GM19043 (cell line): ENCODE data around the gene DNLZ.

ENCODE experiments used
- ATAC-seq: cut with Tn5 transposase; IDR thresholded peaks from one replicate; pipeline ENCODE4 v1.9.1; 2021; ENCODE audit warnings: low read depth; ENCODE audit not compliant: unreplicated experiment

Gene DNLZ

DNA sequence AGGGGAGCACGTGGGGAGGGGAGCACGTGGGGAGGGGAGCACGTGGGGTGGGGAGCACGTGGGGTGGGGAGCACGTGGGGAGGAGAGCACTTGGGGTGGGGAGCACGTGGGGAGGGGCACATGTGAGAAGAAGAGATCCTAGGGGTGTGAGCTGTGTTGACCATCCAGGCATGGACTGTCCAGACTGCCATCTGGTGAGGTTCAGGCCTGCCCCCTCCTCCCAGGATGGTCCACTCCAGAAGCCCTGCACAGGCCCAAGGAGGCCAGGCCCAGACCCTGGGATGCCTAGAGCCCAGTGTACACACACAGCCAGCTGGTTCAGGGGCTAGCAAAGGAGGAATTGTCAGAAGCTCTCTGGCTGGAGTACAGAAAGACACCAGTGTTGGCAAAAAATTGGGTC, 34.1 kb upstream of the DNLZ start:
- no peak for ATAC-seq

DNA sequence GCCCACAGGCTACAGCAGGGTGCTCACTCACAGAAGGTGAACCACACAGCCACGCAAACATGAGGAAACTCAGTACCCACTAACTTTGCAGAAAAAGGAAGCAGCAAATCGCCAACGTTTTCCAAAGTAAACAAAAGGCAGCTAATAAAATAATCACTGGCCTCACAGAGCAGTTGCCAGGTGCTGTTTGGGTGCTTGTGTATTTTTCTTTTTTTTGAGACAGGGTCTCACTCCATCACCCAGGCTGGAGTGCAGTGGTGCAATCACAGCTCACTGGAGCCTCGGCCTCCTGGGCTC, 32.6 kb upstream of the DNLZ start:
- no peak for ATAC-seq

DNA sequence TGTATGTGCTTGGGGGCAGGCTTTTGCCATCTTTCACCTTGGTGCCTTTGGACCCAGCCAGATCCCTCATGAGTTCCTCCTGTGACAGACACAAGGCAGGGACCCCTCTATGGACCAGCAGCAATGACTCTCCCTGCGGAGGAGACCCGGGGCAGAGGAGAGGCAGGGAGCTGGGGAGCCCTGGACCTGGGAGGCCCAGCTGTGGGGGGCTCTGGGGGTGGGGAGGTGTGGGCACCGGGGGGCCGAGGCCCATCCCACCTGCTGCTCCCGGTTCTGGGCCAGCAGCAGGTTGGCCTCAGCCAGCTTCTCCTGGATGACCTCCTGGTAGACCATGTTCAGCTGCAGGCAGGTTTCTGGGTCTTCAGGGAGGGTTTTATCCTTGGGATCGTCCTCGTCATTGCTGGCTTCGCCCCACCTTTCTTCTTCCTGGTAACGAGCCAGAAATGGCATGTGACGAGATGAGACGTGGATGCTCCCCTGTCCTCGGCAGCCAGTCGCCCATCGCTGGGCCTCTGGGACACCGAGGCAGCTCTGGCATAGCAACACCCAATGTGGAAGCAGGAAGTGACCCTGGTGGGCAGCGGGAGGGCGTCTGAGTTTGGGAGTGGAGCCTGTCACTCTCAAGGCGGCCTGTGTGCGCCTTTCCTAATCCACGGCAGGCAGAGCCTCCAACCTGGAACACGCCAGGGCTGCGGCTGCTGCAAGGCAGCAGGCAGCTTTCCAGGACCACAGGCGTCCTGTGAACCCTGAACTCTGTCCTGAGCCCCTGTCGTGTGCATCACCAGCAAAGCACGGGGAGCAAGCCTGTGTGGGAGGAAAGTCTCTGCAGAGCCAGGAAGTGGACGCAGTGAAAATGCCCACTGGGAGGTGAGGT, 32.0 kb upstream of the DNLZ start:
- ATAC-seq = no peak

DNA sequence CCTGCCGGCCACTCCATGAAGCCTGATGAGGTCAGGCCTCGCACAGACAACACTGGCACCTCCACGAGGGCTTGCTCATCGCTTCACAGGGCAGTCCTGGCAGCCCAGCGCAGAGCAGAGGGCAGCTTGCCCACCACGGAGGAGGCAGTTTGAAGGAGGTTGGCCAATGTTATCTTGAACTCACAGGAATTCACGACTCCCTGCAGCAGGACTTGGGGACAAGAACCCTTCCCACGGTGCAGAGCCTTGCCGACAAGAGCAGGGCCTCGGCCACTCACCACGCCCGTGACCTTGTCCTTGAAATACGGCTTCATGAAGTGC, 31.4 kb upstream of the DNLZ start:
- no peak for ATAC-seq

DNA sequence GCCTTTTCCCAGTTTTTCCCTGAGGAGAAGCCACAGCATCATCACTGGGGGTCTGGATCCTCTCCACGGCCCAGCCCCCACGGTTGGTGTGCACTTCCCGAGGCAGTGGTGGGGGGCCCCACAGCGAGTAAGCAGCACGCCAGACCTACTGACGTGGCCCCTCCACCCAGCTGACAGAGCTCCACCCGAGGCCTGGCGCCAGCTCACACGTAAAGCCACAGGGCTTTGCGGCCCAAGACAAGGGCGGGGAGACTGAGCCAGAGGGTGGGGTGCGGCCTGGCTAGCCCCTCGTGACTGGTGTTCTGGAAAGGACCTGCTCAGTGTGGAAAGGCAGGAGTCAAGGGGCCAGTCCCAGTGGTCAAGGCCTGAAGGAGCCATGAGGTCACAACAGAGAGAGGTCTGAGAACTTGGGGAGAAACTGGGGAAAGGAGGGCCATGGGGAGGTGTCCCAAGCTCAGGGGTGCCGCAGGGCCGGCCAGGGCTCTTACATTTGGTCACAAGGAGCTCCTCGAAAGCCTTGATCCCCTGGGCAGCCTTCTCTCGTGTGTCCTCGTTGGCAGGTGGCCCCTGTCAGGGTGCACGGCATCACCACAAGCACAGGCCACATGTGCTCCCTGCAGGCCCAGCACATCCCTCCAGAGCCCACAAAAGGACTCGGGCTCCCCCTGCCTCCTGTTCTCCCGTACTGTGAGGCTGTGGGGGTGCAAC, 30.9 kb upstream of the DNLZ start:
- ATAC-seq = no peak

DNA sequence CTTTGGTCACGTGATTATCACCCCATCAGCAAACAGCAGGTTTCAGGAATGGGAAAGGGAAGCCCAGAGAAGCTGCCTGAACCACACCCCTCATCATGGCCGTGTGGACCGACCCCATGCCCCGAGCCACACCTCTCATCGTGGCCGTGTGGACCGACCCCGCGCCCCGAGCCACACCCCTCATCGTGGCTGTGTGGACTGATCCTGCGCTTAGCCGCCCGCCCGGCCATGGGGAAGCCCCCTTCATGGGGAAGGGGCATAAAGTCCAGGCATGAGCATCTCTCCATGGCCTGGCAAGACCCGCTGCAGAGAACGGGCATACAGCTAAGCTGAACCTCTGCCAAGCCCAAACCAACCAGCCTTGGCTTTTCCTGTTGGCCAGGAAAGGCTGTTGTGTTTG, 30.0 kb upstream of the DNLZ start:
- ATAC-seq = no peak

DNA sequence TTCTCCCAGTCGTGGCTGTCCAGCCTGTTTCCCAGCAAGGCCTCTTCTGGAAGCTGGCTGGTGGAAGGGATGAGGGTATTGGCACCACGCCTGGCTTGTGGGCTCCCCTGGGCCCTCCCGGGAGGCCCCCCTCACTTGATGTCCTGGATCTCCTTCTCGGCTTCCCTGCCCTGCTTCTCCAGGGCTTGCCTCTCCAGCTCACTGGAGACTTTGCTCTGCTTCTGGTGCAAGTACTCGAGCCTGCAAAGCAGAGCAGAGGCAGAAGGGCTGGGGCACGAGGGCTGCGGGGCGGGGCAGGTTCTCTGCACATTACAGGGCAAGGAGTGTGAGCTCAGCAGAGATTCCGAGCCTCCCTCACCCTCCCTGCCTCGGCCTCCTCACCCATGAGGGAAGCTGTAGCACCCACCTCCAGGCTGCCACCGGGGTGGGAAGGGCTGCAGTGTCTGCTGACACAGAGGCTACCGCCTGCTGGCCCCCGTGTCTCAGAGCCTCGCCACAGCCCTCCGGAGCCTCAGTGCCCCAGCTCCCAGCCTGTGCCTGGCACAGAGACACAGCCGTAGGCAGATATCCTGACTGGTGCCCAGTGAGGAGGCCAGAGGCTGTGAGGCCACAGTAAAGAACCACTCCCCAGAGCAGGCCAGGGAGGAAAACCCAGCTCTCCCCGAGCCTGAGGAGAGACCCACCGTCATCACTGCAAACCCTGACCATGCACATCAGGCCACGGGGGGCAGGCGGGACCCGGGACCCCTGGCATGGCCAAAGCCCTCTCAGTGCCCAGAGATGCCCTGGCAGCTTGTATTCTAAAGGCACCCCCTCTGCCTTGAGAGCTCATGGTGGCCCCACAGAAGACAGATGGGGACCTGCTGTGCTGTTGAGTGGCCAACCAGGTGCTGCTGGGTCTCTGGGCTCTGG, 29.2 kb upstream of the DNLZ start:
- no peak for ATAC-seq

DNA sequence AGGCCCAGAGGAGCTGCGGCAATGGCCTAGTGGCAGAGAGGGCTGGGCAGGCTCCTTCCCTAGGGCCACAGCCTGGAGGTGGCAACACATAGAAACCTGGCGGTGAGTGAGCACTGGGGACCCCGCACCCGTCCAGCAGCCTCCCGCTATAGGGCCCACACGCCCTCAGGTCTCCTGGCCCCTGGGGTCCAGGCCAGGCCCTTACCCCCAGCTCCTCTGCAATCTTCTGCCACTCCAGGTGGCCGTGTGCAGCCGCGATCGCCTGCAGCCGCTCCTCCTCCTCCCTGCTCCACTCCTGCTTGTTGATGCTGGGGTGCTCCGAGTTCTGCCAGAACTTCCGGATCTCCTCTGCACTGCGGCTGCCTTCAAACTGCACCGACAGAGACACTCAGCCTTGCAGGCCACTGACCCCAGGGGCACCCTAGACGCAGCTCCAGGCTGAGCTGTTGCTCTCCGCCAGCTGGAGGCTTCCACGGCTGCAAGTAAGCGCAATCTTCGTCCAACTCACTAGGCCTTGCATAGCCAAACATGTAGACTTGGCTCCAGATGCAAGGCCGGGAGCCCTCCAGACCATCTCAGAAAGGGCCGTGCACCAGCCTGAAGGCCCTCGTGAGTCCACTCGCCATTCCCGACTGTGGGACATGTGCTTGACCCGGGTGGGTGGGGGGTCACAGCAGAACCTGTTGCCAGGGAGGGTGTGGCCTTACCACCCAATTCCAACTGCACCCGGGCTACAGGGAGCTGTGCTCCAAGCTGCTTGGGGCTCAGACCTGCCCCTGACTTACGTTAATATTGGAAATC, 28.4 kb upstream of the DNLZ start:
- no peak for ATAC-seq

DNA sequence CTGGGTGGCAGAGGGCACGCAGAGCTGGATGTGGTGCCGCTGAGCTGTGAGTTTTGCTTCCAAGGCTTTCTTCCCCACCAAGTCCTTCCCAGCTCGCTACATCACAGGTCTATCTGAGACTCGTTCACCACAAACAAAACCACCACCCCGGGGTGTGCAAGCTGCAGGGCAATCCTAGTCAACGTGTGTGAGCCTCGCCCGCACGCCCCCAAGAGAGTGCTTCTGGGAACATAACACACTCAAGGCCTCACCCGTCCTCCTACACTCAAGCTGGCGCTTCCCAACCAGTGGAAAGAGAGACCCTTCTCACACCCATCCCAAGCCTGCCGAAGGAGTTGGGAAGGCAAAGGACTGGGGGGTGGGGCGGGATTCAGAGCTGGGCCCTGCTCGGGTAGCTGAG, 25.9 kb upstream of the DNLZ start:
- no peak for ATAC-seq

DNA sequence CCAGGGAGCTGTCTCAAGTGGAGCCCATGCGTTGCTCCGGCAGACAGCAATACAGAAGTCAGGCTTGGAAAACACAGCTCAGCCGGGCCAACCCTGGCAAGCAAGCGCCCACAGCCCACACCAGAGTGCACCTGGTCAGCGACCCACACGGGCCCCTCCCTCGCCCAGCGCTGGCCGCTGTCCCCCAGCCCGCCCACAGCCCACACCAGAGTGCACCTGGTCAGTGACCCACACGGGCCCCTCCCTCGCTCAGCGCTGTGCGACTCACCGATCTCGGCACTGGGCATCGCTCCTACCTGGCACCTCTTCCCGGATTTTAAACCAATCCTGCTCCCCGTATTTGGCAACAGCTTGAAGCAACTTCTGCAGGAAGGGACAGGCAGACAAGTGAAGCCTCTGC, 23.7 kb upstream of the DNLZ start:
- no peak for ATAC-seq

DNA sequence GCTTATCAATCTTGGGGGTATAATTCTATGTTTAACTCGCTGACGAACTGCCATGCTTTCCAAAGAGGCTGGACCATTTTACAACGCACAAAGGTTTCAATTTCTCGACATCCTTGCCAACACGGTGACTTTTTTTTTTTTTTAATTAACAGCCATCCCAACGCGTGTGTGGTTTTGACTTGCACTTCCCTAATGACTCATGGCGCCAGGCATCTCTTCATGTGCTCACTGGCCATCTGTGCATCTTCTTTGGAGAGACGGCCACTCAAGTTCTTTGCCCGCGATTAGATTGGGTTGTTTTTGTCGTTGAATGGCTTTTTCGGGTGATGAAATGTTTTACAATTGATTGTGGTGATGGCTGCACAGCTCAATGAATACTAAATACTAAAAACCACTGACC, 22.5 kb upstream of the DNLZ start:
- ATAC-seq = no peak

DNA sequence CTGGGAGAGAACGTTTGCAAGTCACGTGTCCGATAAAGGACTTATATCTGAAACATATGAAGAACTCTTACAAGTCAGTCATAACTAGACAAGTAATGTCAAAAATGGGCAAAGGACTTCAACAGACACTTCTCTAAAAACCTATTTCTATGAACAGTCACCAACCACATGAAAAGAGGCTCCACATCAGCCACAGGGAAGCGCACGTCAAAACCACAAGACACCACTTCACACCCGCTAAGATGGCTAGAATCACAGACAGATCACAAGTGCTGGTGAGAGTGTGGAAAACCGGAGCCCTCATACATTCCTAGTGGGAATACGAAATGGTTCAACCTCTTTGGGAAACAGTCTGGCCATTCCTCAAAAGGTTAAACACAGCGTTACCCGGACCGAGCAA, 21.5 kb upstream of the DNLZ start:
- no peak for ATAC-seq

DNA sequence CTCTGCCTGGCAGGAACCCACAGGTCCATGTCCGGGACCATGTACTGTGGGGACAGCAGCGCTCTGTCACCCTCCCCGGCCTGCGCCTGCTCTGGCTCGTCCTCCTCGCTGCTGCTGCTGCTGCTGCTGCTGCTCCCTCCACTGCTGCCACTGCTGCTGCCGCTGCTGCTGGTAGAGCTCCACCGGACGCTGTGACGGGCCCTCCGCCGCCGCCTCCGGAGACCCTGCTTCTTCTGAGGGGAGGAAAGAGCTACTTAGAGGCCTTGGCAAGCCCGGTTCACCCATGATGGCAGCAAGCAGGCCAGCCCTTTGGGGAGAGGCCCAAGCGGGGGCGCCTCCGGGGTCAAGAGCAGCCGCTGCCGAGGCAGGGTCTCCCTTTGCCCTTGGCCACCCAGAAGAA, 19.9 kb upstream of the DNLZ start:
- no peak for ATAC-seq

DNA sequence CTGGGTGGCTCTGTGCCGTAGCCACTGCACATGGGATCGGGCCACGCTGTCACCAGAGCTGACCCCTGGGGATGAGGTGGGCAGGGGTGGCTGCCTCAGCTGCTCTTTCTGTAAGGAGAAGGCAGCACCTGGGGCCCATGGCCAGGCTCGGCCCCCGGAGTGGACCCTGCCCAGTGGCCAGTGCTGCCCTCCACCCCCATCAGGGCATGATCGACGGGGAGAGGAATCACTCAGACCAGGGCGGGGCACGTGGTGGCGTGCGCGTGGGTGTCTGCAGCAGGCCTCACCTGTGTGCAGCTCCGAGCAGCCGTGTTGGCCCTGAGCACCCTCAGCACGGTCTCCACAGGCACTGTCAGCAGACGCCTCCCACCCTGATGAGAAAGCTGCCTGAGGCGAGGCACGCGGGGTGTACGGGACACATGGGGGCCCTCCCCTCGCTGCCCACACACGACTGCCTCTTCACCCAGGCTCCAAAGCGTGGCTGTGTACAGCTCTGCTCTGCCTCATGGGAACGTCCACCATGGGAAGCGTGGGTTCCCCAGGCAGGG, 18.5 kb upstream of the DNLZ start:
- ATAC-seq = no peak

DNA sequence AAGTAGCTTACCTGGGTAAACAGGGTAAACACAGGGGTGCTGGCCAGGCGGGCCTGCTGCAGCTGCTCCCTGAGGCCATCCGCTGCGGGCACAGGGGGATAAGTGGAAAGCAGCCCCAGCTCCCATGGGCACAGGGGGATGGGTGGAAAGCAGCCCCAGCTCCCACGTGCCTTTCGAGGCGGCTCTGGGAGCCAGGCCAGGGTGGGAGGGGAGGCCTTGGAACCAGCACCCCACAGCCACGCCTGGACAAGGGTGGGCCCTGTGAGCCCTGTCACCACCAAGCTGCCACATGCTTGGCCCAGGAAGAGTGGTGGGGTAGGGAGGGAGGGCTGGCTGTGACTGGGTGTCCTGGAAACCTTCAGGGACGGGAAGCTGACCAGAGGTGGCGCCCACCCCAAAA, 17.8 kb upstream of the DNLZ start:
- ATAC-seq = no peak

DNA sequence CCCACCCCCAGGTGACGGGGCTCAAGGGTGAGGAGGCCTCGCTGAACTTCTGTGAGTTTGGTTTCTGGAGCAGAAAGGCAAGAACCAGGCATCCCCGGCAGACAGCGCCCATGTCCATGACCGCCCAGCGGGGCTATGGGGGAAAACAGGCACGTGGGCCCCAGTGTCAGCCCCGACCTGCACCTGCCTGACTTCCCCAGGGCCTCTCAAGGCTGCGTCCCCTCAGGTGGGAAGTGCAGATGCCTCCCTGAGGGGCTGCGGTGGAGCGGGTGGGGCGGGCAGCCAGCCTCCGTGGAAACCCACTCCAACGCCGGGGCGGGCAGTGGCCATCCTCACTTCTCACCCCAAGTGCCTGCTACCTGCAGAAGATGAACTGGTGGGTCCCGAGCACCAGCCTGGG, 16.8 kb upstream of the DNLZ start:
- ATAC-seq = no peak

DNA sequence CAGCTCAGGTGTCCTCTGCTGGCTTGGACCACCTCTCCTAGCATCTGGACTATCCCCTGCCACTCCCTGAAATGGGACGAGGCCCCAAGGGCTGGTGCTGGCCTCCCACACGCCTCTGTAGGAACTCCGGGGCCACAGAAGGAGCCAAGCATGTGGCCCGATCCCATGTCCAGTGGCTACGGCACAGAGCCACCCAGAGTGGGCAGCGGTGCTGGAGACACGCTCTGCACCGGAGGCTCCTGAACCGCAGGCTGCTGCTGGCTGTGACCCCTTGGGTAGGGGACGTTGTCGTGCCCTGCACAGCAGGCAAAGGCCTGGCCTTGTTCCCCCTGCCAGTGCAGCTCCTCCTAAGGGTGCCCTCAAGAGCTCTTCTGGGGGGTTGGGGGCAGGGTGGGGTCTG, 16.3 kb upstream of the DNLZ start:
- ATAC-seq = no peak

DNA sequence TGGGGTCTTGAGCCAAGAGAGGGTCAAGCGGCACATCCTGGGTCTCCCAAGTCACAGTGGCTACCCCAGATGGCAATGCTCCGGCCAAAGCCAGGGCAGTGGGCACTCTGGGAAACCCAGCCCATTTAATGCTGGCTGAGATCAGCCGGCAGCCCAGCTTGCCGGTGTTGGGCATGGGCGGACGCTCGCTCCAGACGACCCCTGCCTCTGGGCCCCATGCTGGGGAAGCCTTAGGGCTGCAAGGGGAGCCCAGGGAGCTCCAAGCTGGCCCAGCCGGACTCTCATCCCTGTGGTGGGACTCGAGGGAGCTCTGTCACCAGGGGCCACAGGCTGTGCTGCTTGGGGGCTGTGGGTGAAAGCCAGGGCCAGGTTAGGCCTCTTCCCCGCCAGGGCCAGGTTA, 15.9 kb upstream of the DNLZ start:
- no peak for ATAC-seq

DNA sequence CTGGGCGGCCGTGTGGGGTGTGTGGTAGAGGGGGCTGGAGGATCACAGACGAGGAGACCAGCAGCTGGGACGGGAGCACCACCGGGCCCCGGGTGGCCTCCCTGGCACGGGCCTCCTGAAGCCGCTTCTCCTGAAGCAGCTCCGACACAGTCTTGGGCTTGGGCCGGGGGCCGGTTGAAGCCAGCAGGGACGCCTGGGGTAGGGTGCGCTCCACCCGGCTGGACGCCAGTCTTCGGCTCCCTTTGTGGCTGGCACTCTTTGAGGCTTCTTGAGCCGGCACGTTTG, 15.4 kb upstream of the DNLZ start:
- ATAC-seq = no peak

DNA sequence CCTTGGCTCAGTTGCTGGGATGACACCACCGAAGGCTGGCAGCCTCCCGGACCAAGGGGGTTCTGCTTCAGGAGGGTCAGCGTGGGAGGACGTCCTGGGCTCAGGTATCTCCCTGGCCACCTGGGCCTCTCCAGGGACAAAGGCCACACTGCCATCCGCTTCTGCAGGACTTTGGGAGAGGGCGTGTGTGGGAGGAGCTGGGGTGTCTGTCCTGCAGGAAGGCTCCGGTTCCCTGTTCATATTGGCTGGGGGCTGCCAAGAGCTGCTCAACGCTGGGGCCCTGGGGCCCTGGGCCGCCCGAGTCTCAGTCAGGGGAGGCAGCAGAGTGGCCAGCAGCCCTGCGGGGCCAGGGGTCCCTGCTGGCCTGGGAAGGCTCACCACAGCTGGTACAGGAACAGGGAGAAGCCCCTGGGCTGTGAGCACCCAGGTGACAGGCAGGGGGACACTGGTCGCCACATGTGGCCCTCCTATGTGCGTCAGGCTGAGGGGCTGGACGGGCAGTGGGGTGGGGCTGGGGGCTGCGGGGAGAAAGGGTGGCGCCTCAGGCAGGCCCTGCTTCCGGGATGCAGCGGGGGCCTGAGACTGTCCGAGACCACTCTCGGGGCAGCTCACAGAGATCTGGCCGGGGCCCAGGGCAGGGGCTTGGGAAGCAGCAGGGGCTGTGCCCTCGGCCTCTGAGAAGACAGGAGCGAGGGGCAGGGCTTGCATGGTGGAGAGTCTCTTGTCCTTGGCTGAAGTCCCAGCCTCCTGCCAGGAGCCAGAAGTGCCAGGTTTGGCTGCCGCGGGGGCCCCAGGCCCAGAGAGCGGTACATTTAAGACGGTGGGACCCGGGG, 14.8 kb upstream of the DNLZ start:
- ATAC-seq = no peak
